ENCODE measurements around the gene MACROD2. TPM values are rescaled to one million over a fixed set of nuclear protein-coding genes. Genes with fewer than 3 reads are reported as not detected.

MACROD2 gene
- total and polyA plus RNA-seq, 2 experiments from 2014 or later: 2.8 to 4.3 TPM

DNA sequence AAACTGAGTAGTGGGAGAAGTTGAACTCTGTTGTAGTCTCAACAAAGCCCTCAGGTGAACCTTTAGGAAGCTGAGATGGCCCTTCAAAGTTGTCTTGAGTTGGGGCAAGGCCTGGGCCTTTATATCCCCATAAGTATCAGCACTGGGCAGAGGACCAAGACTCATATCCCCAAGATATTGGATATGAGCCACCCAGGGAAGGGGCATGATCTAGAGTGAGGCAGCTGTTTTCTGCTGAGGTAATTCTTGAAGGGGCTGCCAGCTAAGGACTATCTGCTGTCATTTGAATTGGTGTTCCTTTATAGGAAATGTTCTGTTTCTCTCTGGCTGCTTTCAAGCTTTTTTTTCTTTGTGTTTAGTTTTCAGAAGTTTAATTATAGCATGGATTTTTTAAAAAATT lies 482.8 kb downstream of the MACROD2 start (continued):
- TF ChIP-seq ZNF462 (CRISPR knock-in tag; IDR thresholded peaks at IDR 0.05) (no peak), ZNF331 (CRISPR knock-in tag; IDR thresholded peaks at IDR 0.05; ENCODE audit: low read depth) (no peak), ZNF114 (CRISPR knock-in tag; IDR thresholded peaks at IDR 0.05) (no peak)

GRCh38 chr20:14481863-14482262 lies 486.5 kb downstream of the MACROD2 start:
- Mint-ChIP-seq H3K27me3 (ENCODE audit: insufficient read depth, low read depth, poor library complexity) (peaks cover 2% of the 10 kb centered on the region), H3K36me3 (ENCODE audit: low read depth) (no peaks in the 10 kb centered on the region), H3K27ac (no peak overlapping the region), H3K4me1 (no peaks in the 10 kb centered on the region), H3K9me3 (peaks cover 3% of the 10 kb centered on the region; the same call in 1 of the 3 replicates), H3K4me3 (no peak overlapping the region)
- Histone ChIP-seq H3K27me3 (ENCODE audit: insufficient read depth) (no peaks in the 10 kb centered on the region), H3K4me2 (no peak overlapping the region), H3K36me3 (ENCODE audit: insufficient read depth) (no peaks in the 10 kb centered on the region), H3K27ac (ENCODE audit: low read depth) (no peak overlapping the region), H3K4me3 (no peak overlapping the region), H3K4me1 (ENCODE audit: insufficient read depth) (no peaks in the 10 kb centered on the region), H3K79me2 (replicated peaks; ENCODE audit: insufficient read depth) (no peaks in the 10 kb centered on the region), H4K20me1 (replicated peaks; ENCODE audit: insufficient read depth) (no peaks in the 10 kb centered on the region), H2AFZ (no peak overlapping the region), H3K9me2 (ENCODE audit: insufficient read depth) (no peaks in the 10 kb centered on the region), H3F3A (replicated peaks; ENCODE audit: low read depth) (no peaks in the 10 kb centered on the region)
- DNase-seq (ENCODE audit: low spot score) (no peak), ATAC-seq (no peak)
- no peak for TF ChIP-seq EZH2 (IDR thresholded peaks at IDR 0.05; ENCODE audit: low read depth, unreplicated experiment)
- TF ChIP-seq ZNF462 (CRISPR knock-in tag; IDR thresholded peaks at IDR 0.05): no peak
- no peak for TF ChIP-seq POLR2AphosphoS5 (IDR thresholded peaks at IDR 0.05; ENCODE audit: low read depth)
- no peak for TF ChIP-seq EZH2phosphoT487 (IDR thresholded peaks at IDR 0.05; ENCODE audit: unreplicated experiment)
- TF ChIP-seq, protein P1, sequence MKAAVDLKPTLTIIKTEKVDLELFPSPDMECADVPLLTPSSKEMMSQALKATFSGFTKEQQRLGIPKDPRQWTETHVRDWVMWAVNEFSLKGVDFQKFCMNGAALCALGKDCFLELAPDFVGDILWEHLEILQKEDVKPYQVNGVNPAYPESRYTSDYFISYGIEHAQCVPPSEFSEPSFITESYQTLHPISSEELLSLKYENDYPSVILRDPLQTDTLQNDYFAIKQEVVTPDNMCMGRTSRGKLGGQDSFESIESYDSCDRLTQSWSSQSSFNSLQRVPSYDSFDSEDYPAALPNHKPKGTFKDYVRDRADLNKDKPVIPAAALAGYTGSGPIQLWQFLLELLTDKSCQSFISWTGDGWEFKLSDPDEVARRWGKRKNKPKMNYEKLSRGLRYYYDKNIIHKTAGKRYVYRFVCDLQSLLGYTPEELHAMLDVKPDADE (IDR thresholded peaks at IDR 0.05): no peak
- no peak for TF ChIP-seq CREB1 (CRISPR knock-in tag; IDR thresholded peaks at IDR 0.05; ENCODE audit: low read depth)
- TF ChIP-seq ZNF331 (CRISPR knock-in tag; IDR thresholded peaks at IDR 0.05; ENCODE audit: low read depth): no peak
- TF ChIP-seq JUNB (IDR thresholded peaks at IDR 0.05; ENCODE audit: unreplicated experiment): no peak

Measured in GM23338 (cell line).